ENCODE measurements around the gene DPP4. TPM values are rescaled to one million over a fixed set of nuclear protein-coding genes. Genes with fewer than 3 reads are reported as not detected.

Gene DPP4
- total RNA-seq (ENCODE audit: low replicate concordance) = 55.9 and 89.4 TPM in 2 replicates
- long read RNA-seq, transcript DPP4-201 (26 exons, 3,904 nt) = major isoform, 450 of 663 reads
- long read RNA-seq, partial matches to known transcripts = 76 of 663 reads
- long read RNA-seq, other reads (novel, unspliced or antisense) = 137 of 663 reads

DNA sequence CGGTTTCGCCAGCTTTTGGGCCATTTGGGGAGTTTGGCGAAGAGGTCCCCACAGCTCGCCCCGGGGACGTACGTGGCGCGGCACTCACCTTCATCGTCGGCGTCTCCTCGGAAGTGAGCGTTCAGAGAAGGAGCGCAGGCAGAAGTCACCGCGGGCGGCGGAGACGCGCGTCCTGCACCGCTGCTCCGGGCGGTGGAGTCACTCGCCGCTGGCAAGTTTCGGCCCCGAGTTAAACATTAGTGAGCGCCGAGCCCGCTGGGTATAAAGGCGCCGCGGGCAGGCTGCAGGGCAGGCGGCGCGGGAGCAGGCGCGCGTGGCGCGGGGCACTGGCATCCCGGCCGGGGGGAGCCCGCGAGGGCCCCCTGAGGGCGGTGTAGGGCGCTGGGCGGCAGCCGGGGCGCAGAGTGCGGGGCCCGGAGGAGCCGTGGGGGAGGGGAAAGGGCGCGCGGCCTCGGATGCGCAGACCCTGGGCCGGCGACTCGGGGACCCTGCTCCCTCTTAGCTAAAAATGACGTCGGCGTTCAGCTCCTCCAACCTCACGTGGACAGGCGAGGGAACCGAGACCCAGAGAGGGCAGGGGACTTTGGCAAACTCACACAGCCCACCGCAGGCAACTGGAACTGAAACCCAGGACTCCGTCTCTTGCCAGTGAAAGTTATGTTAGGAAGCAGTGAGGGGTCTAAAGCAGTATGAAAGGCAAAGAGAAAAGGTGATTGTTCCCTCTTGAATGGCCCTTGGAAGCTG is at the start of gene DPP4:
DPP4 (minus strand) TSS at position 328 of the 744 bp plus-strand sequence; CDS start at position 94, 234 bp downstream.
- peaks cover 10% of the 10 kb centered on the region for H3K9me3 Mint-ChIP-seq
- TF ChIP-seq CTCF (conservative IDR thresholded peaks at IDR 0.05) = peak; percentile 29
- no peaks in the 10 kb centered on the region for H3K36me3 Mint-ChIP-seq
- H3K4me1 Mint-ChIP-seq (ENCODE audit: unreplicated experiment) = peaks cover 41% of the 10 kb centered on the region
- H3K27me3 Mint-ChIP-seq = peaks cover 44% of the 10 kb centered on the region
- peak; percentile 78 for DNase-seq (ENCODE audit: extremely low spot score, unreplicated experiment)
- peak within 1 kb of the TSS; percentile 82 for H3K27ac Mint-ChIP-seq
- peak within 1 kb of the TSS; percentile 91 for H3K4me3 Mint-ChIP-seq

- no peak for TF ChIP-seq CTCF (conservative IDR thresholded peaks at IDR 0.05)
- H3K27ac Mint-ChIP-seq = no peak overlapping the region
- H3K9me3 Mint-ChIP-seq = peaks cover 9% of the 10 kb centered on the region
- H3K36me3 Mint-ChIP-seq = no peaks in the 10 kb centered on the region
- DNase-seq (ENCODE audit: extremely low spot score, unreplicated experiment) = no peak
- no peaks in the 10 kb centered on the region for H3K27me3 Mint-ChIP-seq
- H3K4me1 Mint-ChIP-seq (ENCODE audit: unreplicated experiment) = peaks cover 7% of the 10 kb centered on the region
- no peak overlapping the region for H3K4me3 Mint-ChIP-seq
These were observed 44.4 kb upstream of the DPP4 start for GRCh38 chr2:162118166-162119031.

DNA sequence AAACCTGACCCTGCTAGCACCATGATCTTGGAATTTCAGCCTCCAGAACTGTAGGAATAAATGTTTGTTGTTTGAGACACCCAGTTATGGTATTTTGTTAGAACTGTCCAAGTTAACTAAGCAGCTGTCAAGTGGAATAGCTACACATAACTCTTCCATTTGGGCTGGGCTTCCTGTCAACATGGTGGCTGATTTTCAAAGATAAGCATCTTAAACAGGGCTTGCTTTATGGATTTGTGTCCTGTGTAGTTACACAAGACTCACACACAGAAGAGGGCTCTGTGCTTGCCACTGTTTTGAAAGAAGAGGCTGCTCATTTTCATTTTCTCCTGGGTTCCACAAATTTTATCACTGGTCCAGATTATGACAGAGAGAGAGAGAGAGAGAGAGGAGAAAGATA is 42.3 kb upstream of the DPP4 start:
- peaks cover 9% of the 10 kb centered on the region for H3K9me3 Mint-ChIP-seq
- H3K4me3 Mint-ChIP-seq = no peak overlapping the region
- no peaks in the 10 kb centered on the region for H3K27me3 Mint-ChIP-seq
- H3K27ac Mint-ChIP-seq = no peak overlapping the region
- H3K36me3 Mint-ChIP-seq = no peaks in the 10 kb centered on the region
- DNase-seq (ENCODE audit: extremely low spot score, unreplicated experiment) = no peak
- TF ChIP-seq CTCF (conservative IDR thresholded peaks at IDR 0.05) = no peak
- H3K4me1 Mint-ChIP-seq (ENCODE audit: unreplicated experiment) = peaks cover 11% of the 10 kb centered on the region

GRCh38 chr2:162115076-162115475 is 41.1 kb upstream of the DPP4 start:
- DNase-seq (ENCODE audit: extremely low spot score, unreplicated experiment) = no peak
- TF ChIP-seq CTCF (conservative IDR thresholded peaks at IDR 0.05) = no peak
- no peak overlapping the region for H3K27ac Mint-ChIP-seq
- no peak overlapping the region for H3K4me3 Mint-ChIP-seq
- peaks cover 11% of the 10 kb centered on the region for H3K4me1 Mint-ChIP-seq (ENCODE audit: unreplicated experiment)
- peaks cover 9% of the 10 kb centered on the region for H3K9me3 Mint-ChIP-seq
- H3K27me3 Mint-ChIP-seq = no peaks in the 10 kb centered on the region
- H3K36me3 Mint-ChIP-seq = no peaks in the 10 kb centered on the region

DNA sequence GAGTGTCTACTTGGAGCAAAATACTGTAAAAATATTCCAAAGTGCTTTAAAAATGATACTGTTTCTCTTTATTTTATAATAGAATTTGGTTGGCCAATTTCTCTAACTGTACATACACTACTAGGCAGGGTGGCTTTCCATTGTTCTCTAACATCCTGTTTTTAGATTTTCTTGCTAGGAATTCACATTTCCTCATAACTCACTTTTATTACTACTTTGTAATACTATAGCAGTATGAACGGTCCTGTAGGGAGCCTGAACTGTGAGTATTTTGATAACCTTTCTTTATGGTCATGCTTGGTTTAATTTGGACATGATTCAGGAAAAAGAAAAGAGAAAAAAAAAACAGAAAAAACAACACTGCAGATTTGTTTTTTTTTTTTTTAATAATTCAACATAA is 40.3 kb upstream of the DPP4 start:
- no peaks in the 10 kb centered on the region for H3K27me3 Mint-ChIP-seq
- TF ChIP-seq CTCF (conservative IDR thresholded peaks at IDR 0.05) = no peak
- no peak overlapping the region for H3K4me3 Mint-ChIP-seq
- DNase-seq (ENCODE audit: extremely low spot score, unreplicated experiment) = no peak
- H3K36me3 Mint-ChIP-seq = no peaks in the 10 kb centered on the region
- peaks cover 11% of the 10 kb centered on the region for H3K4me1 Mint-ChIP-seq (ENCODE audit: unreplicated experiment)
- peaks cover 9% of the 10 kb centered on the region for H3K9me3 Mint-ChIP-seq
- no peak overlapping the region for H3K27ac Mint-ChIP-seq
